Measurements from ENCODE around the gene ZNF511. TPM values are rescaled to one million over a fixed set of nuclear protein-coding genes. Genes with fewer than 3 reads are reported as not detected.
A peak's percentile ranks its signal among the peaks of the same experiment; 100 is the strongest.

Gene ZNF511
- total RNA-seq, 1 donor from 2014 or later, result 76.3 TPM

DNA sequence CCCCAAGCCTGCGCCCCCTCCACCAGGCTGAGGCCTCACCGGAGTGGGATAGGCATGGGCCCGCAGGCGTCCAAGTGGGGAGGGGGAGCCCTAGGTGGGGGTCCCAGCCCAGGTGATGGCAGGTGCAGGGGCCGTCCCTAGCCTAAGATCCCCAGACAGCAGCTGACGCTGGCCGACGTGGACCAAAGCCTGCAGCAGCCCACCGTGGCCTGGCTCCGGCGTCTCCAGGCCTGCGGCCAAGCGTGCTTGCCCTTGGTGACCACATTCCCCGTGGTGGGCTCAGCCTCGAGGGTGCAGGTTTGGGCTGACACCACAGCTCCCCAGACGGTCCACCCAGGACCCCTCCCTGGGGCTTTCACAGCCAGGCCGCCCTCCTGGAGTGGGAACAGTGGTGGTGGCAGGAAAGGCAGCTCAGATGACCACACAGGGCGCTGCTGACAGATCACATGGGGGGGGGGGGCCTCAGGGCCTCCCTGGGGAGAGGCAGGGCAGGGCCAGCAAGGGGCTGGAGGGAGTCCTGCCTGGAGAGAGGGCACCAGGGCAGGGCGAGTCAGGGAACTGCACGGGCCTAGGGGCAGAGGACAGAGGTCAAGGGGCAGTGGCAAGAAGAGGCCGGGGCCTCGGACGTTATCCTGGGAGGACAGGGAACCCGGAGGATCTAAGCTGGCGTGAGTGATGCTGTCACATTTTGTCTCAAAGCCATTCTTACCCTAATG is 31.3 kb upstream of the ZNF511 start:
- Mint-ChIP-seq H3K27ac (no peak overlapping the region), H3K4me1 (ENCODE audit: low read depth) (peaks cover 14% of the 10 kb centered on the region), H3K9me3 (no peaks in the 10 kb centered on the region), H3K27me3 (ENCODE audit: insufficient read depth) (no peaks in the 10 kb centered on the region), H3K4me3 (peak overlapping the region; percentile 87), H3K36me3 (ENCODE audit: low read depth) (peaks cover 14% of the 10 kb centered on the region)
- DNase-seq (ENCODE audit: low spot score), result no peak
- intact Hi-C loops (cut with micrococcal nuclease), result loop anchor here (10.0 kb wide), 2 partner anchors 973 to 1373 kb away; partner anchors contain the start of genes PPP2R2D and STK32C

DNA sequence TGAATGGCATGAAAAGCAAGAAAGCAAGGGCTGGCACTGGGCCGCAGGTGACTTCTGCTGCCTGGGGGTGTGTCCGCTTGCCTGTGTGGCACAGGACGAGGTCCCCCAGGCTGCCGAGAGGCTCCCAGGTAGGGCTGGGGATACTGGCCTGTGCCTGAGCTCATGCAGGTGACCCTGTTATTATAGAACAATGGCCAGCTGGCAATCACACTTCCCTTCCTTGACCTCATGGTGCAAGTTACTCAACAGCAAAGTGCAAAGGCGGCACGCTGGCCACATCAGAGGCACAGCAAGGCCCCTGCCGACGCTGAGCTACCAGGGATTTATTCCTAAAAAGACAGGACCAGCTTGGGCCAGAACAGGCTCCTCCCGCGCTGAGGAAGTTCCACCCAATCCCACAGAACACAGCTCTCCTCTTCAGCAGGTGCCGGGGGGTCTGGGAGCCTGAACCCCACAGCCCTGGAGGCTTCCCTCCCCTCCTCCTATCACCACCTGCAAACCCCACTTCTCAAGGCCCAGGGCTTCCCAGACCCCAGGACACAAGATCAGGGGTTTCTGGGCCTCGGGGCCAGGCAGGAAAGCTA is 30.6 kb upstream of the ZNF511 start:
- Mint-ChIP-seq H3K4me3 (peak overlapping the region; percentile 87), H3K36me3 (ENCODE audit: low read depth) (peaks cover 15% of the 10 kb centered on the region), H3K27ac (peak overlapping the region; percentile 86), H3K4me1 (ENCODE audit: low read depth) (peaks cover 14% of the 10 kb centered on the region), H3K9me3 (no peaks in the 10 kb centered on the region), H3K27me3 (ENCODE audit: insufficient read depth) (no peaks in the 10 kb centered on the region)
- DNase-seq (ENCODE audit: low spot score), result no peak
- intact Hi-C loops (cut with micrococcal nuclease), result loop anchor here (10.0 kb wide), 2 partner anchors 973 to 1373 kb away; partner anchors contain the start of genes PPP2R2D and STK32C

DNA sequence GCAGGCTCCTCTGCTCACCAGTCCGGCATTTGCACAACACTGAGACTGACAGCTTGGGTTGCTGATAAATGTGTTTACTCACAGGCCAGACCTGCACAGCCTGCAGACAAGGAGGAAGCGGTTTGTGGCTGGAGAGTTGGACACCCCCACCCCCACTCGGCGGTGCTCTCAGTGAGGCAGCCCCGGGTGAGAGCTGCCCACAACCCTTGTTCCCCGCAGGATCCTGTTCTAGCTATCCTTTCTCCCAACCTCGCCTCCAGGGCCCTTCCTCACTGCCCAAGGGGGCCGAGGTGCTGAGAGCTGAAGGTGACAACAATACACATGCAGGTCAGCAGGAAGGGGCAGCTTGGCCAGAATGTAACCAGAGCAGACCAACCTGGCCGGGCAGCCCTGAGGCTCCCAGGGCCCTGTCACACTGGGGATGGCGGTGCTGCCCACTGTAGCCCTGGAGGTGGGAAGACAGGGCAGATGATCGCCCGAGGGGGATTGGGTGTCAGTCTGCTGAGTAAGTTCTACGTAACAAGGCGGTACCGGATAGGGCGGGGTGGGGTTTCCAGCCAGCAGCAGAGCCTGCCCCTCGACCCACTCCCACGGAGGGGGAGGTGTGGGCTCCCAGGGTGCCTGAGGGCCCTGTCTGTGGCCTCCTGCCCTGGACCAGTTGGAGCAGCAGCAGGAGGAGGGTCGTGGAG is 30.0 kb upstream of the ZNF511 start:
- Mint-ChIP-seq H3K9me3 (no peaks in the 10 kb centered on the region), H3K27ac (peak overlapping the region; percentile 86), H3K36me3 (ENCODE audit: low read depth) (peaks cover 18% of the 10 kb centered on the region), H3K27me3 (ENCODE audit: insufficient read depth) (no peaks in the 10 kb centered on the region), H3K4me1 (ENCODE audit: low read depth) (peaks cover 14% of the 10 kb centered on the region), H3K4me3 (peak overlapping the region; percentile 87)
- DNase-seq (ENCODE audit: low spot score), result peak; percentile 63
- intact Hi-C loops (cut with micrococcal nuclease), result loop anchor here (10.0 kb wide), 2 partner anchors 974 to 1374 kb away; partner anchors contain the start of genes PPP2R2D and STK32C

DNA sequence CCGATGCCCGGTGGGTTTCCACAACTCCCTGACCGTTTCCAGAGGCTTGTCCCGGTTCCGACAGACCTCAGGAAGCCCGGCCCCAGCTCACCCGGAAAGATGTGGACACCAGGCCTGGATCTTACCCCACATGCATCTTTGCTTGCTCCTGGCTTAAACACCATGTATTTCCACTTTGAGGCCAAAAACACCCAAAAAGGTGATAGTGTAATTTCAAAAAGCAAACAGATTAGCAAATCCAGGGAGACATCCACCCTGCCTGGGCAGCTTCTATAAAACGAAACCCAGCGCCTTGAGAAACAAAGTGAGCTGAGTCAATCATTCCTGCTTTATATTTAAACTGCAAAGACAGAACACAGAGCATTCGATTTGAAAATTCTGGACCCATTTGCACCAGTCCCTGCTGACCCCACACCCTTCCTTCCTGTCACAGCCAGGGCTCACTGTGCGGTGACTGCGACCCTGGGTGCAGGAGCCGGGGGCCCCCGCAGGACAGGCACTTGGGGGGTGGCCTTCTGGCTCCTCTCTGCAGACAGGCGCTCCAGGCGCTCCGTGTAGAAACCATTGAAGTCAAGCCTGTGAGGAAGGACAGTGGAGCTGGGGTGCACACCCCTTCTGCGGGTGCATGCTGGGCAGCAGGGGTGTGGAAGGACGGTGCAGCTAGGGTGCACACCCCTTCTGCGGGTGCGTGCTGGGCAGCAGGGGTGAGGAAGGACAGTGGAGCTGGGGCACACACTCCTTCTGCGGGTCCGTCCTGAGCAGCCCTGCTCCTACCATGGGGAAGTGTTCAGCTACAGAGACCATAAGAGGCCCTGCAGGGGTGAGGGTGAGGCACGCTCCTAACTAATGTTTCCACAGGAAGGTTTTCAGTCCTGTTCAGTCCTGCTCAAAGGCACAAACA is 29.1 kb upstream of the ZNF511 start:
- intact Hi-C loops (cut with micrococcal nuclease), result loop anchor here (10.0 kb wide), 2 partner anchors 975 to 1375 kb away; partner anchors contain the start of genes PPP2R2D and STK32C
- no peak for DNase-seq (ENCODE audit: low spot score)
- H3K9me3 Mint-ChIP-seq, result no peaks in the 10 kb centered on the region
- peaks cover 20% of the 10 kb centered on the region for H3K36me3 Mint-ChIP-seq (ENCODE audit: low read depth)
- peaks cover 14% of the 10 kb centered on the region for H3K4me1 Mint-ChIP-seq (ENCODE audit: low read depth)
- no peak overlapping the region for H3K4me3 Mint-ChIP-seq
- no peak overlapping the region for H3K27ac Mint-ChIP-seq
- no peaks in the 10 kb centered on the region for H3K27me3 Mint-ChIP-seq (ENCODE audit: insufficient read depth)

DNA sequence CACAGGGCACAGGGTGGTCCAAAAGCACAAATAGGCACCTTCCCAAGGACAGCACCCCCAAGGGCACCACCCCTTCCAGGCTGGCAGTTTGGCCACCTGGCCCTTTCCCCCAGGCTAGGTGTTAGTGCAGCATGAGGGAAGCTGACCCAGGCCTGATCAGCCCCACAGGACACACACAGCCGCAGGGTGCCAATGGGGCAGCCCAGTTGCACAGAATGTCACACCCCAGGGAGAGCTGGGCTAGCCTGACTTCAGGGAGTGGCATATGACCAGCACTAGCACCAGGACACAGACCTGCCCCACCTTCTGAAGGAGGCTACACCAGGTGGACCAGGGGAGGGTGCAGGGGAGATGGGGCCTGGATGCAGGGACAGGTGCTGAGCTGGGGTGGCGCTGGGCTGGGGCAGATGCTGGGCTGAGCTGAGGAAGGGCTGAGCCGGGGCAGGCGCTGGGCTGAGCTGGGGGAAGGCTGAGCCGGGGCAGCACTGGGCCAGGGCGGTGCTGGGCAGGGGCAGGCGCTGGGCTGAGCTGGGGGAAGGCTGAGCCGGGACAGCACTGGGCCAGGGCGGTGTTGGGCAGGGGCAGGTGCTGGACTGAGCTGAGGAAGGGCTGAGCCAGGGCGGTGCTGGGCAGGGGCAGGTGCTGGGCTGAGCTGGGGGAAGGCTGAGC is 28.2 kb upstream of the ZNF511 start:
- Mint-ChIP-seq H3K4me3 (no peak overlapping the region), H3K27ac (no peak overlapping the region), H3K27me3 (ENCODE audit: insufficient read depth) (no peaks in the 10 kb centered on the region), H3K36me3 (ENCODE audit: low read depth) (peaks cover 24% of the 10 kb centered on the region), H3K4me1 (ENCODE audit: low read depth) (peaks cover 14% of the 10 kb centered on the region), H3K9me3 (no peaks in the 10 kb centered on the region)
- intact Hi-C loops (cut with micrococcal nuclease), result no loop called here
- DNase-seq (ENCODE audit: low spot score), result no peak

DNA sequence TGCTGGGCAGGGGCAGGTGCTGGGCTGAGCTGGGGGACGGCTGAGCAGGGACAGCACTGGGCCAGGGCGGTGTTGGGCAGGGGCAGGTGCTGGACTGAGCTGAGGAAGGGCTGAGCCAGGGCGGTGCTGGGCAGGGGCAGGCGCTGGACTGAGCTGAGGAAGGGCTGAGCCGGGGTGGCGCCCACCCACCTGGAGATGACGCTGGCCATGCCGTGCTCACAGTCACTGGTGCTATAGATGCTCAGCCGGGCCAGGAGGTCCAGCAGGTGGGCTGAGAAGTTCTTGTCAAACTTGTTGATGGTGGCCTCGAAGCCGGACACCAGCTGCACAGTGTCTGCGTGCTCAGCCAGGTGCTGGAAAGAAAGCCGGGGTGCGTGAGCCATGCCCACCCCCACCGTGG is 27.6 kb upstream of the ZNF511 start:
- Mint-ChIP-seq H3K27me3 (ENCODE audit: insufficient read depth) (no peaks in the 10 kb centered on the region), H3K4me1 (ENCODE audit: low read depth) (peaks cover 14% of the 10 kb centered on the region), H3K9me3 (no peaks in the 10 kb centered on the region), H3K4me3 (no peak overlapping the region), H3K27ac (no peak overlapping the region), H3K36me3 (ENCODE audit: low read depth) (peaks cover 30% of the 10 kb centered on the region)
- intact Hi-C loops (cut with micrococcal nuclease), result no loop called here
- DNase-seq (ENCODE audit: low spot score), result no peak

DNA sequence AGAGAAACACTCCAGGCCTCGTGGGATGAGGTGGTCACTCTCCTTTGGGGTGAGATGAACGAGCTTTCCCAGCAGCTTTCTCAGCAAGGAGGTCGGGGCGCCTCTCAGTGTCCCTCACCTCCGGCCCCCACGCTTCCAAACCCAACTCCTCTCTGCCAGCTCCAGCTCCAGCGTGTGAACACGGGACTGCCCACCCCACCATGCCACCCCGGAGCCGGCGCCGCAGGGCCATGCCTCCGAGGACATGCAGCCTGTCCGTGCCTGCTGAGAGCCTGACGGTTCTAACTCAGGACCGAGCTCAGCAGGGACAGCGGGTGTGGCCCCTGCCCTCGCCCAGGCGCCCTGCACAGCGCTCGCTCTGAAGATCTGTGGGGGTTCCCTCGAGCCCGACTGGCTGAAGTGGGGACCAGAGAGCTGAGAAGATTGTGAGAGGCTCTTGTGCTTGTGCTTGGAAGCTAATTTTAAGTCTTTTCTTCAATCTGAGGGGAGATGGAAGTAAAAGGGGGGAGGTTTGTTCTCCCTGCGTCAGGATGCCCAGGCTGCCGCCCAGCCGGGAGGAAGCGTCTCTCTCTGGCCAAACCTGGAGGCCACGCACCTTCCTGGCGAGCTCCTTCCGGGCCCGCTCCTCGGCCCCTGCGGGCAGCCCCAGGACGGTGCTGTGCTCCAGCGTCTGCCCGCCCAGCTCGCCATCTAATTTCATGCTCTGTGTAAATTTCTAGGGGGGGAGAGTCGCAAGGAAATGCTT is 26.9 kb upstream of the ZNF511 start:
- Mint-ChIP-seq H3K4me1 (ENCODE audit: low read depth) (peaks cover 14% of the 10 kb centered on the region), H3K9me3 (no peaks in the 10 kb centered on the region), H3K27ac (no peak overlapping the region), H3K27me3 (ENCODE audit: insufficient read depth) (no peaks in the 10 kb centered on the region), H3K36me3 (ENCODE audit: low read depth) (peaks cover 37% of the 10 kb centered on the region), H3K4me3 (no peak overlapping the region)
- intact Hi-C loops (cut with micrococcal nuclease), result no loop called here
- no peak for DNase-seq (ENCODE audit: low spot score)

DNA sequence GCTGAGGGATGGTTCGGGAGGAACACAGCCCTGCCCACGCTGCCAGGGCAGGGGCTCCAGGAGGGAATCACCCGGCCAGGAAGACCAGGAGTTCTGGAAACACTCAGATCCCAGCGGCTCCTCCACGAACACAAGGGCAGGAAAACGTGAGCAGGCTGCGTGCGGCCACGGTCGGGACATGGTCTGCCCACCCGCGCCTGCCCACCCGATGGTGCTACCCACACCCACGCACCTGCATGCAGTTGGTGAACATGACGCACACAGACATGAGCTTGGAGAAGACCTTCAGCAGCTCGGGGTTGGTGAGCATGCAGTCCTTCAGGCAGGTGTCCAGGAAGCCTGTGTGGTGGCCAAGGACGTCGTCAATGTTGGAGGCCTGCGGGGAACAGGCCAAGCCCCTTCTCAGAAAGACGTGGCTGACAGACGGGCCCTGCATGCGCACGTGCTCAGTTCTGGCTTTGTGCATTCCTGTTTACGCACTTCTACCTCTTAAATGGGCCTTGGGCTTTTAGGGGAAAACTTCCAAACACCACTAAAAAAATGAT is 25.8 kb upstream of the ZNF511 start:
- Mint-ChIP-seq H3K4me3 (no peak overlapping the region), H3K36me3 (ENCODE audit: low read depth) (peaks cover 44% of the 10 kb centered on the region), H3K9me3 (no peaks in the 10 kb centered on the region), H3K27me3 (ENCODE audit: insufficient read depth) (no peaks in the 10 kb centered on the region), H3K27ac (no peak overlapping the region), H3K4me1 (ENCODE audit: low read depth) (peaks cover 10% of the 10 kb centered on the region)
- intact Hi-C loops (cut with micrococcal nuclease), result no loop called here
- no peak for DNase-seq (ENCODE audit: low spot score)

DNA sequence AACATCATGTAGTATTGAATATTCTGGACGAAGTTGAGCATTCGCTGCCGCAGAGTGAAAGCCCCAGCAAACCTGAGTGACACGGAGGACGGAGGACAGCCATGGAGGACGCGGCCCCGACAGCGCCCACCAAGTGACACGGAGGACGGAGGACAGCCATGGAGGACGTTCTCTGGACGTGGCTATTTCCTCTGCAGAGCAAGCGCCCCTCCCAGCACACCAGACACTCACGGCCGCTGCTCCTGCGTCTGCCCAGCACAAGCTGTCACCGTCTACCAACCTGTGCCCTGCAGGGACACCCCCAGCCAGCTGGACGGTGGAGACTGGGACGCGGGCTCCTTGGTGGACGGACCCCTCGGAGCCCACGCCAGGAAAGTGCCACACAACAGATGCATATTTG is 24.8 kb upstream of the ZNF511 start:
- H3K27me3 Mint-ChIP-seq (ENCODE audit: insufficient read depth), result no peaks in the 10 kb centered on the region
- no peak overlapping the region for H3K4me3 Mint-ChIP-seq
- intact Hi-C loops (cut with micrococcal nuclease), result no loop called here
- no peak for DNase-seq (ENCODE audit: low spot score)
- H3K4me1 Mint-ChIP-seq (ENCODE audit: low read depth), result no peaks in the 10 kb centered on the region
- no peaks in the 10 kb centered on the region for H3K9me3 Mint-ChIP-seq
- H3K36me3 Mint-ChIP-seq (ENCODE audit: low read depth), result peaks cover 41% of the 10 kb centered on the region
- no peak overlapping the region for H3K27ac Mint-ChIP-seq

DNA sequence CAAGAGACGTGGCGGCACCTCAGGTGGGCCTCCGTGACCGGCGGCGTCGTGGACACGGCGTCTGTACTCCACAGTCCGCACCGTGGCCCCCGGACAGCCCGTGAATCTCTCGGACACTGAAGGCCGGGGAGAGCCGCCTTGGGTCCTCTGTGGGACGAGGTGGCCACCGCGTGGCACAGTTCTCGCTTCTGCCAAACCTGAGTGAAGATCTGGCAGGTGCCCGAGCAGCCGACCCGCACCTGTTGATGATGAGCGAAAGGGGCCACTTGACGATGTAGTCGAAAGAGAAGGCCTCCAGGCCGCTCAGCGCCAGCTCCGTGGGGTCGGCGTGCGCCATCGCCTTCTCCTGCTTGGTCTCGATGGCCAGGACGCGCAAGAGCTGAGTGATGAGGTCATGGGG is 23.5 kb upstream of the ZNF511 start:
- Mint-ChIP-seq H3K4me1 (ENCODE audit: low read depth) (no peaks in the 10 kb centered on the region), H3K27ac (no peak overlapping the region), H3K9me3 (no peaks in the 10 kb centered on the region), H3K36me3 (ENCODE audit: low read depth) (peaks cover 41% of the 10 kb centered on the region), H3K27me3 (ENCODE audit: insufficient read depth) (no peaks in the 10 kb centered on the region), H3K4me3 (no peak overlapping the region)
- DNase-seq (ENCODE audit: low spot score), result no peak
- intact Hi-C loops (cut with micrococcal nuclease), result no loop called here

DNA sequence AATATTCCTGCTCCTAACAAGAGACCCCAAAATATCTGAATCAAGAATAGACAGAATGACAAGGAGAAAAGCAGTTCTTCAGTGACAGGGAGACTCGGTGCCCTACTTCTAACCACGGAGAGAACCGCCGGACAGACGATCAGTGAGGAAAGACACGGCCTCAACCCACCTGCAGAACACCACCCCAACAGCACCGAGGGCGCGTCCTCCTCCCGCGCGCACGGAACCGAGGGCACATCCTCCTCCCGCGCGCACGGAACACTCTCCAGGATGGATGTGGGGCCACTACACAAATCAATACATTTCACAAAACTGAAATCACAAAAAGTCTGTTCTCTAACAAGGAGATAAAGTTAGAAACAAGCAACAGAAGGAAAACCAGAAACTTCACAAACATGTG is 22.3 kb upstream of the ZNF511 start:
- DNase-seq (ENCODE audit: low spot score), result no peak
- Mint-ChIP-seq H3K9me3 (no peaks in the 10 kb centered on the region), H3K4me1 (ENCODE audit: low read depth) (no peaks in the 10 kb centered on the region), H3K4me3 (no peak overlapping the region), H3K27ac (no peak overlapping the region), H3K27me3 (ENCODE audit: insufficient read depth) (no peaks in the 10 kb centered on the region), H3K36me3 (ENCODE audit: low read depth) (peaks cover 46% of the 10 kb centered on the region)
- intact Hi-C loops (cut with micrococcal nuclease), result no loop called here
